GM10847 (cell line): ENCODE data around the gene NECTIN1.

Source experiments
- POLR2A ChIP-seq: IDR thresholded peaks from 2 replicates; pipeline ENCODE4 v1.6.1; 2011; ENCODE audit not compliant: insufficient read length; ENCODE audit errors: extremely low read depth

NECTIN1 gene, protein sequence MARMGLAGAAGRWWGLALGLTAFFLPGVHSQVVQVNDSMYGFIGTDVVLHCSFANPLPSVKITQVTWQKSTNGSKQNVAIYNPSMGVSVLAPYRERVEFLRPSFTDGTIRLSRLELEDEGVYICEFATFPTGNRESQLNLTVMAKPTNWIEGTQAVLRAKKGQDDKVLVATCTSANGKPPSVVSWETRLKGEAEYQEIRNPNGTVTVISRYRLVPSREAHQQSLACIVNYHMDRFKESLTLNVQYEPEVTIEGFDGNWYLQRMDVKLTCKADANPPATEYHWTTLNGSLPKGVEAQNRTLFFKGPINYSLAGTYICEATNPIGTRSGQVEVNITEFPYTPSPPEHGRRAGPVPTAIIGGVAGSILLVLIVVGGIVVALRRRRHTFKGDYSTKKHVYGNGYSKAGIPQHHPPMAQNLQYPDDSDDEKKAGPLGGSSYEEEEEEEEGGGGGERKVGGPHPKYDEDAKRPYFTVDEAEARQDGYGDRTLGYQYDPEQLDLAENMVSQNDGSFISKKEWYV

DNA sequence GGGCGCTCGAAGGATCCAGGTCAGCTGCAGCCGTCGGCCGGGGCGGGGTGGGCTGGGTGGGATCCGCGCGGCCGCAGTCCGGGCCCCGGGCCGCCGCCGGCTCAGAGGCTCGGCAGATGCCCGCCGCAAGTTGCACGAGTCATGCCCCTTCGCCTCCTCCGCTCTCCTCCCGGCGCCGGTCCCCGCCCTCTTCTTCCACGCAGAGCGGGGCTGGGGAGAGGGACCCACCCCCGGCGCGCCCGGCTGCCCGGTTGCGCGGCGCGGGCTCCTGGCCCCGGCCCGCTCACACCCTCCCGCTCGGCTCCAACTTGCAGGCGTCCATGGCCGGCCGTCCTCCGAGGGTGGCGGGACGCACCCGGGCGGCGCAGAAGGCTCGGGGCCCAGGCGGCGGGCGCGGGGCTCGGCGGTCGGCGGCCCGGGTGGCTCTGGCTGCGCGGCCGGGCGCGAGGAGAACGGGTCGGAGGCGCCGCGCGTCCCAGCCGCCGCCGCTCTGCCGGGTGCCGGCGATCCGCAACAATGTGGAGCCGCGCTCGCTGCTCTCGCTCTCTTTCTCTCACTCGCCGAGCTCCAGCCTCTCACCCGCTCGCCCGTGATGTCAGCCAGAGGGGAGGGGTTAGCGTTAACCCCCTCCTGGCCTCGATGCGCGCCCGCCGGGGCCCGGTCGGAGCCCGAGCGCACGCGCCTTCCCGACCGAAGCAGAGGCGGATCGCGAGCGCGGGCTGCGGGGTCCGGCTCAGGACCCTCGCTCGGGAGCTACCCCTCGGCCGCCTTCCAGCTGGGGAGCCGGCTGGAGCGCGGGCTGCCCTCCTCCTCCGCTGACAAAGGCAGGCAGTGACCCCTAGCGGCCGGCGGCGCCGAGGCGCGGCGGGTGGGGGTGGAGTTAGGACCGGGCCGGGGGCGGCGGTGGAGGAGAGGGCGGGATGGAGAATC, at the start of gene NECTIN1:
Gene NECTIN1, minus strand, starts transcription at position 550 of the 930 bp plus-strand sequence. CDS start 647 bp downstream, outside the sequence.
- peak; percentile 54 for TF ChIP-seq POLR2A

DNA sequence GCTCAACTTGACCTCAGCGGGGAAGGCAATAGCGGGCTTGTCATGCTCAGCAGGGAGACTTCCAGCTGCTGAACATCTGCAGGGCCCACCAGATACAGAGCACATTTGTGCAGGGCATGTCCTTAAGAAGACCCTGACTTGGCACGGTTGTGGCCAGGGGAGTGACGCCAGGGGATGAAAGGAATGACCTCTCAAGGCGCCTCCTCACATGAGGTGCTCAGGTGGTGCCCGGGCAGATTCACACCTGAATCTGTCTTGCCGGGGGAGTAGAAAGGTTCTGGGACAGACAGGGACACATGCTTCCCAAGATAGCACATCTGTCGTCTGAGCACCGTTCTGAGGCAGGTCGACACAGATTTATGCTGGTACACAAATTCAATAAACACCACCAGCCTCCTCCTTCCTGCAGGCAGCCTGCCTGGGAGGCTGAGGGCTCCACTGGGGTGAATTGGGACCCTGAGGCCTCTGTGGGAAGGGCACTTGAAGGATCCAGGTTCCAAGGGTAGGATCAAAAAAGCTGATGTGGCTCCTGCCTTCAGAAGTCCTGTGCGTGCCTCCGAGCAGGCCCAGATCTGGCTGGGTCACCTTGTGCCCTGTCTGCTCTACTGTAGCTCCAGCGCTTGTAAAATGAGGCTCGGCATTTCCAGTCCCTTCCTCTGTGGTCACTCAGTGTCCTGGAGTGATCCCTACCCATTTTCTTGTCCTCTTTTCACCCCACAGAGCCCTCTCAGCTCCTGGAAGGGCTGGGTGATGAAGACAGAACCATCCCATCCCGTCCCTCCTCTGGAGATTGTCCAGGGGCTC, 49.6 kb upstream of the NECTIN1 start:
- no peak for TF ChIP-seq POLR2A

DNA sequence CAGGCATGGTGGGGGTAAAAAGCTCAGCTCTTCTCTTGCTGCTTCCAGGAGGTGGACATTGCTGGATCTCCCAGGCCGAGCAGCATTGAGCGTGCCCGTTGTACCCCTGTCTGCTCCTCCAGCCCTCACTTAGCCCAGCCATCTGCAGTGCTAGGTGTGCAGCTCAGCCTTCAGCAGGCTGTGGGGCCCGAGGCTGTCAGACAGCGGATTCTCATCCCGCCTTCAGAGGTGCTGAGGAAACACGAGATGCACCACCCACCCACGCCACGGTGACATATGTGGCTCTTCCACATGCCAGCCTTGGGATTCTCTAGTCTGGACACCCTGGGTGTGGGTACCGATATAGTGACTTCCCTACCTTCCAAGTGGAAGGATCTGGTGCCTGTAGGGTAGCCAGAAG, 48.9 kb upstream of the NECTIN1 start:
- TF ChIP-seq POLR2A: no peak

DNA sequence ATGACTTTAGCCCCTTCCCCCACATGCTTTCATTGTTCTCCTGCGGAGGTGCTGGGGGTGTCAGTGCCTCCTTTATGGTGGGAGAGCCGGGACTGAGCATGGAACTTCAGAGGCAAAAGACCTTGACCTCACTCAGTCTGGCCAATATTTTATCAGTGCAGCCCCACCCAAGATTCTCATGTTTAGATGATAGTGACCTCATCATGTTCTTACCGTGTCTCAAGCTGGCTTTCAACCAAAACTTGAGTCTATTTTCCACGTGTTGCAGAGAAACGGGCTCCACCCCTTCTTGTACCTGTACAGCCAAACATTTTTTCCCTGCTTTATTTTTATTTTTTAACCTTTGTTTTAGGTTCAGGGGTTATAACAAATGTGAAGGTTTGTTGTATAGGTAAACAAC, 47.7 kb upstream of the NECTIN1 start:
- TF ChIP-seq POLR2A: no peak

DNA sequence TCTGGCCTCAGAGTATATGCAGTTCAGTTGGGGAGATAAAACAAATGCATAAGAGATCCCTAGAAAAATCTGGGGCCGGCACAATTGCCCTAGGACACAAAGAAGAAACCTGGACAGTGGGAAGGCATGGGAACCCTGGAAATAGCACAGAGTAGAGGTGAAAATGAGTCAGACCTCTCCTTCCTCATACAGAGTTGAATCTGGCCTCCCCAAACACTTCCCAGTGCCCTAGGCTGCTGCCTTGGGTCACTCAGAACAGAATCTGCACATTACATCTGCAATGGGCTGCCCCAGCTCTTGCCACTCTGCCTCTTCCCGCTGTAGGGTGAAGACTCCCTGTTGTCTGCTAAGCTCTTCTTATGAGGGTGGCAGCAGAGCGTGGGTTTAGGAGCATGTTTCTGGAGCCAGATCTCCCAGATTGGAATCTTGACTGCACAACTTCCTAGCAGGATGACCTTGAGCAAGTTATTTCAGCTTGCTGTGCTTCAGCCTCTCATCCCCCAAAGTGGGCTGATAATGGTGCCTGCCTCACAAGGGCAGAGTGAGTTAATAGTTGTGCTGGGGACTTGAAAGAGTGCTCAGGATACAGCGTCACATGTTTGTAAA, 47.1 kb upstream of the NECTIN1 start:
- TF ChIP-seq POLR2A: no peak

DNA sequence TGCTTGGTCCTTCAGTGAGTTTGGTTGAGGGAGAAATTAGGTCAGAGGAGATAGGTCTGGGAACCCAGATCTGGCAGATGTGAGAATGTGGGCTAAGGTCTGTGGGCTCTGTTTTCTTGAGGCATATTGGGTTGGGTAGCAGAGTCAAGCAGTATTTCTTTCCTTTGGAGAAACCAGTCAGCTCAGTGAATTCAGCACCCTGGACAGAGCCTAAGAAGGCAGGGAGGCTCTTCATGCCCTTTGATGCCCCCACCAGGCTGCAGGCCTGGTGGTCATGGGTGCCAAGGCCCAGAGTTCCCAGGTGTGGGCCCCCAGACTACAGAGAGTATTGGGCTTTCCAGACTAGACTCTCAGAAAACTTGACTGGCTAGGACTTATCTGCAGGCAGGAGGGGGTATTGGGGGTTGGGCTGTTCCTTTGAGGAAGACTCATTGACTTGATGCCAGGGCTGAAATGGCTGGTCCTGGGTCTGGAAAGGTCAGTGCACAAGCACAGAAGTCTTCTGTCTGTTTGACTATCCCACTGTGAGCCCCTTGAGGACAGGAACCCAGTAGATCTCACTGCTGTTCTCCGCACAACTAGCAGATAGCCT, 45.3 kb upstream of the NECTIN1 start:
- TF ChIP-seq POLR2A: no peak

DNA sequence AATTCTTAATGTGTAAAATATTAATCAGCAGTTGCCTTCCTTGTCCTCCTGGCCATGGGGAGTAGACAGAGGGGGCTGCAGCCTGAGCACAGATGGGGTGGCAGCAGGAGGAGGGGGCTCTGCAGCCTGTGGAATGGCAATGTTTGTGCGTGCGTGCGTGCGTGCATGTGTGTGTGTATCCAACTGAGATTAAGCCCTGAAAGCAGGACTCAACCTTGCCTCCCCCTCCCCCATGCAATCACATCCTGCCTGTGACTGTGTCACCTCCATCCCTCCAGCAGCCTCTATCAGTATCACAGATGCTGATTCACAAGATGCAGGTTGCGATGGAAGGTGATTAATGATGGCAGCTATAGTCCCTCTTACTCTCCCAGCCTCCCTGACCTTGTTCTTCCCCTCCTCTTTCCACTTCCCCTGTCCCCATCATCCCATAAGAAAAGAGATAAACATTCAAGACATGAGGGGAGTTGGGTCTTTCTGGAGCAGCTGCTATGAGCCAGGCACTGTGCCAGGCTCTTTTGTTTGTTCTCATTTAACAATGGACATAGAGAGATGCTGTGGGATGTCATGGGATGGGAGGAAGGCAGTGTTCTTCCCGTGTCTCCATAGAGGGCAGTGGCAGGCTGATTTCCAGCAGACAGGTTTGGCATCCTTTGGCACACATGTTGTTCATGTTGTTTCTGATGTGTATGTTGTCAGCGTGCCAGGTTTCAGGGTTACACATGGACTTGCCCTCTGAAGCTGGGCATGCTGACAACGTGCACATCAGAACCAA, 43.8 kb upstream of the NECTIN1 start:
- TF ChIP-seq POLR2A: no peak

DNA sequence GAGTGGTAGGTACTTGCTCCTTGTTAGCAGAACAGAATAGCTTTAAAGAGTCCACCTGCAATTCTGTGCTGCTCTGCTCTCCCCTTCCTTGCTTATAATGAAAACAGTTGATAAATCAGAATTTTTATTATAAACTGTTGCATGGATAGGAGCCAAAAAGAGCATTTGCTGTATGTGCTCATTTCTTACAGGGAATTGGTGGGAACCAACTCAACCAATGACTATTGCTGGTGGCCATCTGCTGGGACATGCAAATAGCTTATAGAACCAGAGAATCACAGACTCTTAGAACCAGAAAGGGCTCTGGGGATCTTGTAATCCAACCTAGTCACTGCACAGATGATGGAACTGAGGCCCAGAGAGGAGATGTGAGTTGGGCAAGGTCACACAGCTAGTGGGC, 43.1 kb upstream of the NECTIN1 start:
- no peak for TF ChIP-seq POLR2A

DNA sequence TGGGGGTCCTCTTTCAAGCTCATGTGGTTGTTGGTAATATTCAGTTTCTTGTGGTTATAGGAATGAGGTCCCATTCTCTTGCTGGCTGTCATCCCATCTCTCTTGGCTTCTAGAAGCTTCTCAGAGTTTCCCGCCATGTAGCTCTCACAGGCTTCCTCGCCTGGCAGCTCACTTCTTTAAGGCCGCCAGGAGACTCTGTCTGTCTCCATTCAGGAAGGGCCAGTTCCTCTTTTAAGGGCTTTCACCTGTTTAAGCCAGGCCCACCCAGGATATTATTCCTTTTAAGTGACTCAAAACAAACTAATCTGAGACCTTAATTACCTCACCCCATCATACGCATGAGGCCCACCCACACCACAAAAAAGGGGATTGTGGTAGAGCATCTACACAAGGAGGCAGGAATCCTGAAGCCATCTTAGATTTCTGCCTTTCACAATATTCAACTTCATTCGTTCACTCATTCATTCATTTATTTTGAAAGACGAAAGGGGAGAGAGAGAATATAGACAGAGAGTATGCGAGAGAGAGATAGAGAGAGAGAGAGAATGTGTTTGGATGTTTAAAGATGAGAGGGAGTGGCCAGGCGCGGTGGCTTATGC, 42.3 kb upstream of the NECTIN1 start:
- no peak for TF ChIP-seq POLR2A

DNA sequence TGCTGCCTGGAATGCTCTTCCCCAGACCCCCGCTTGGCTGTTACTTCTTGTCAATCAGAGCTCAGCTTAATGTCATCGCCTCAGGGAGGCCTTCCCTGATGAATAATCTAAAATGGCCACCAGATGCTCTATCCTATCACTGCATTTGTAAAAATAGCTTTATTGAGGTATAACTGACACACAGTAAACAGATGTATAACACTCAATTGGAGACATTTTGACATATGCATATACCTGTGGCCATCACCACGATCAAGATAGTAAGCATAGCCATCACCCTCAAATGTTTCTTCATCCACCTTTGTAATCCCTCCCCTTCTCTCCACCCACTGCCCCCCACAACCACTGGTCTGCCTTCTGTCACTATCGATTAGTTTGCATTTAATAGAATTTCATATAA, 36.6 kb upstream of the NECTIN1 start:
- no peak for TF ChIP-seq POLR2A

DNA sequence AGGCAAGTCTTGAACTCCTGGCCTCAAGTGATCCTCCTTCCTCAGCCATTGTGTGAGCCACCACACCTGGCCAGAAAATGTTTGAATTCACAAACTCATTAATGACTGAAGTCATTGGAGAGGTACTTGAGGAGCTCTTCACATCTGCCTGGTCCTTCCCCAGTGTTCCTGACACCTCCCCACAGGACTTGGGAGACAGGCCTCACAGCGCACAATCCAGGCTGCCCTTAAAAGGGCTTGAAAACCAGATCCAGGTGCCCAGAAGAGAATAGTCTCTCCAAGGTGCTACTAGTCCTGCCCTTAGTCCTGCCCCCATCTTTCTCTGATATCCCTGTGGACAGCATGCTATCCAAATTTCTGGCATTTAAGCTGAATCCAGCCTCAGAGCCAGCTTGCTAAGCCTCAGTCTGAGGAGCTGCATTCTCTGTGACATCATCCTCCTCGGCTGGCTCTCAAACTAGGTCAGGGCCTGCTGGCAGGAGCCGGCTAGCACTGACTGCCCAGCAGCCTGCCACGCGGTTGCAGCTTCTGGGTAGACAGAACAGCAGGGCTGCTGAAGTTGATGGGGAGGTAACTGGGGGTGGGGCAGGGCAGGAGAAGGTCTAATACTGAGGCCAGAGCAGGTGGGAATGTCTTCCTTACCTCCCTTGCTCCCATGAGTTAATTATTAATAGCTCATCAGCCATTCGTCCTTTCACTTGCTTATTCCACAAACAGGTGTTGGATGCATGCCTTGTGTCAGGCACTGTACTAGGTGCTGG, 35.3 kb upstream of the NECTIN1 start:
- TF ChIP-seq POLR2A: no peak

DNA sequence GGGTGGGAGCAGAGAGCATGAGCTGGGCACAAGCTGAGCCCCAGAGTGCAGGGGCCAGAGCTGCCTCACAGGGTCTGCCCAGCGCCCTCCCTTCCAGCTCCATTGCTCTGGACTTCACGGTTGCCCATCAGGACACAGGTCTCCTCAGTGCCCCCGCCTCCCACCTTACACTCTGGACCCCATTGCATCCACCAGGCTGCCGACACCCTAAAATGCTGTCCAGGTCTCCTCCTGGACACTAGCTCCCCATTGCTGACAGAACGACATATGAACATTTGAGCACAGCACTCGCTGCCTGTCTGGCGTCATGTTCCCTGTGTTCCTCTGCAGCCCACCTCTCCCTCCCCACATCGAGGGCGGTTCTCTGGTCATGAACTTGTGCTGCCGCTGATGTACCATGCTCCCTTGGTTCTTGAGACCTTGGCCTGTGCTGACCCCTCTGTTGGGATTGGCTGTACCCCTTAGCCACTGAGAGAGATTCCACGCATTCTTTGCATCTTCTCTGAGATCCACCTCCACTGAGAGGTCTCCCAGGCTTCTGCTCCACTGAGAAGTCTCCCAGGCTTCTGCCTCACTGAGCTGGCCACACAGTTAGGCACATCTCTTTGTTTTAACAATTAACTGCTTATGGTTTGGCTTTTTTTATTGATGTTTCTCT, 34.2 kb upstream of the NECTIN1 start:
- TF ChIP-seq POLR2A: no peak
